IMR-90 (cell line): ENCODE measurements around the gene CABP2. TPM values are rescaled to one million over a fixed set of nuclear protein-coding genes. Genes with fewer than 3 reads are reported as not detected.

Experiments used
- ATAC-seq: fragments of 200-7000 bp; cut with Tn5 transposase; 2 replicates; pipeline ENCODE4 v1.9.1; 2020; ENCODE audit warnings: low read depth, mild to moderate bottlenecking, moderate library complexity
- BruUV-seq: library from RNA; stranded (reverse); fragments of 400-500 nt; replicated peaks from 2 replicates; lab custom pipeline; 2021; lab: Mats Ljungman, UMichigan
- CTCF ChIA-PET: fragments of 300-600 bp; formaldehyde crosslinking; extraction: SDS; loops from one replicate; lab custom pipeline; 2021; ENCODE audit warnings: antibody characterized with exemption; lab: Yijun Ruan, JAX
- POLR2A ChIA-PET: fragments of 300-600 bp; sonication (Branson Sonifier 250); formaldehyde crosslinking; loops from one replicate; lab custom pipeline; 2022; ENCODE audit warnings: antibody characterized with exemption; ENCODE audit not compliant: unreplicated experiment; lab: Charles Lee
- DNase-seq: peaks from one replicate; pipeline ENCODE4 v3.0.0; 2013
- H2AFZ ChIP-seq: replicated peaks from 2 replicates; pipeline ENCODE3; 2013; ENCODE audit warnings: low read length, mild to moderate bottlenecking; ENCODE audit not compliant: poor library complexity
- H2AK5ac ChIP-seq: 2 replicates; pipeline ENCODE4 v1.6.1; 2013; ENCODE audit warnings: low read depth, low read length, inconsistent platforms
- H2AK9ac ChIP-seq: replicated peaks from 2 replicates; pipeline ENCODE3; 2013; ENCODE audit warnings: mild to moderate bottlenecking, low read depth, low read length, moderate library complexity; ENCODE audit not compliant: poor library complexity
- H2BK120ac ChIP-seq: 2 replicates; pipeline ENCODE4 v1.6.1; 2013; ENCODE audit warnings: low read depth, low read length, inconsistent platforms
- H2BK15ac ChIP-seq: 3 replicates; pipeline ENCODE4 v1.6.1; 2013; ENCODE audit warnings: low read depth, low read length, inconsistent platforms
- H2BK20ac ChIP-seq: 2 replicates; pipeline ENCODE4 v1.6.1; 2013; ENCODE audit warnings: low read depth, mild to moderate bottlenecking, inconsistent platforms, low read length, moderate library complexity
- H2BK5ac ChIP-seq: 2 replicates; pipeline ENCODE4 v1.6.1; 2013; ENCODE audit warnings: mild to moderate bottlenecking, low read depth, low read length, inconsistent platforms; ENCODE audit not compliant: poor library complexity, severe bottlenecking
- H3K14ac ChIP-seq: replicated peaks from 2 replicates; pipeline ENCODE4 v1.6.1; 2013; ENCODE audit warnings: low read depth, low read length, inconsistent platforms
- H3K18ac ChIP-seq: 2 replicates; pipeline ENCODE4 v1.6.1; 2013; ENCODE audit warnings: low read depth, low read length, control low read depth
- H3K23ac ChIP-seq: 2 replicates; pipeline ENCODE4 v1.6.1; 2013; ENCODE audit warnings: low read depth, low read length, inconsistent platforms
- H3K27ac ChIP-seq: 2 replicates; pipeline ENCODE4 v1.5.1; 2013; ENCODE audit warnings: mild to moderate bottlenecking, control low read depth, low read length; ENCODE audit not compliant: insufficient read depth
- H3K27me3 ChIP-seq: 2 replicates; pipeline ENCODE4 v1.6.1; 2013; ENCODE audit warnings: low read length; ENCODE audit not compliant: control insufficient read depth, insufficient read depth
- H3K36me3 ChIP-seq: 2 replicates; pipeline ENCODE4 v1.6.1; 2013; ENCODE audit warnings: low read length, mixed read lengths; ENCODE audit not compliant: control insufficient read depth, insufficient read depth
- H3K4ac ChIP-seq: 2 replicates; pipeline ENCODE4 v1.6.1; 2013; ENCODE audit warnings: low read depth, low read length, inconsistent platforms
- H3K4me1 ChIP-seq: 2 replicates; pipeline ENCODE4 v1.6.1; 2013; ENCODE audit warnings: low read length, mixed read lengths; ENCODE audit not compliant: control insufficient read depth, insufficient read depth
- H3K4me2 ChIP-seq: 2 replicates; pipeline ENCODE4 v1.6.1; 2013; ENCODE audit warnings: low read depth, mild to moderate bottlenecking, control low read depth, low read length, moderate library complexity
- H3K4me3 ChIP-seq: 2 replicates; pipeline ENCODE4 v1.5.1; 2013; ENCODE audit warnings: low read depth, mild to moderate bottlenecking, control low read depth, low read length, moderate library complexity; ENCODE audit not compliant: insufficient read depth
- H3K56ac ChIP-seq: 2 replicates; pipeline ENCODE4 v1.6.1; 2013; ENCODE audit warnings: low read length, inconsistent platforms; ENCODE audit not compliant: insufficient read depth; ENCODE audit errors: extremely low read depth
- H3K79me1 ChIP-seq, 2 experiments: 2 replicates each; pipeline ENCODE4 v1.6.1; 2013; ENCODE audit warnings: low read length in 2 of 2, inconsistent platforms in 1 of 2, low read depth in 1 of 2
- H3K9ac ChIP-seq: 2 replicates; pipeline ENCODE4 v1.6.1; 2013; ENCODE audit warnings: low read depth, low read length, control low read depth
- H3K9me1 ChIP-seq: 2 replicates; pipeline ENCODE4 v1.6.1; 2013; ENCODE audit warnings: low read length, inconsistent platforms; ENCODE audit not compliant: insufficient read depth
- H3K9me3 ChIP-seq: 2 replicates; pipeline ENCODE4 v1.6.1; 2013; ENCODE audit warnings: low read length; ENCODE audit not compliant: control insufficient read depth, insufficient read depth
- H4K20me1 ChIP-seq: 2 replicates; pipeline ENCODE4 v1.6.1; 2013; ENCODE audit warnings: low read length, inconsistent platforms; ENCODE audit not compliant: insufficient read depth
- H4K5ac ChIP-seq: 2 replicates; pipeline ENCODE4 v1.6.1; 2013; ENCODE audit warnings: mild to moderate bottlenecking, low read depth, low read length, control low read depth
- H4K8ac ChIP-seq, 2 experiments: 2 replicates each; pipeline ENCODE4 v1.6.1; 2013; ENCODE audit warnings: low read depth in 2 of 2, low read length in 2 of 2, control low read depth in 1 of 2, inconsistent platforms in 1 of 2
- H4K91ac ChIP-seq: 2 replicates; pipeline ENCODE4 v1.6.1; 2013; ENCODE audit warnings: low read depth, low read length, inconsistent platforms; ENCODE audit not compliant: insufficient read depth
- BHLHE40 ChIP-seq: fragments of 150-350 bp; IDR thresholded peaks from 2 replicates; pipeline ENCODE4 v1.6.1; 2016; ENCODE audit warnings: mild to moderate bottlenecking, low read depth, low read length
- CEBPB ChIP-seq: IDR thresholded peaks from 2 replicates; pipeline ENCODE4 v1.6.1; 2012; ENCODE audit warnings: low read depth, low read length, improper control_type of control experiment
- CTCF ChIP-seq: conservative IDR thresholded peaks from 2 replicates; pipeline ENCODE4 v1.5.1; 2012; ENCODE audit warnings: mild to moderate bottlenecking, low read depth, low read length, improper control_type of control experiment
- FOS ChIP-seq: fragments of 150-350 bp; IDR thresholded peaks from 2 replicates; pipeline ENCODE4 v1.6.1; 2016; ENCODE audit warnings: low read depth, low read length
- MAFK ChIP-seq: IDR thresholded peaks from 2 replicates; pipeline ENCODE4 v1.6.1; 2012; ENCODE audit warnings: low read depth, low read length, improper control_type of control experiment
- MAZ ChIP-seq: IDR thresholded peaks from 2 replicates; pipeline ENCODE4 v1.6.1; 2012; ENCODE audit warnings: low read depth, mild to moderate bottlenecking, low read length, improper control_type of control experiment, moderate library complexity, borderline replicate concordance
- MXI1 ChIP-seq: IDR thresholded peaks from 2 replicates; pipeline ENCODE4 v1.6.1; 2012; ENCODE audit warnings: low read depth, mild to moderate bottlenecking, low read length, moderate library complexity, borderline replicate concordance
- NFE2L2 ChIP-seq: fragments of 150-350 bp; IDR thresholded peaks from 2 replicates; pipeline ENCODE4 v1.6.1; 2016; ENCODE audit warnings: low read depth, mild to moderate bottlenecking, low read length
- POLR2A ChIP-seq: IDR thresholded peaks from 2 replicates; pipeline ENCODE4 v1.6.1; 2012; ENCODE audit warnings: mild to moderate bottlenecking, low read depth, low read length
- RAD21 ChIP-seq: IDR thresholded peaks from 2 replicates; pipeline ENCODE4 v1.6.1; 2012; ENCODE audit warnings: low read length, improper control_type of control experiment
- RCOR1 ChIP-seq: IDR thresholded peaks from 2 replicates; pipeline ENCODE4 v1.6.1; 2012; ENCODE audit warnings: mild to moderate bottlenecking, low read length, improper control_type of control experiment; ENCODE audit not compliant: insufficient replicate concordance
- RFX5 ChIP-seq: IDR thresholded peaks from 2 replicates; pipeline ENCODE4 v1.8.0; 2012; ENCODE audit warnings: low read depth, mild to moderate bottlenecking, low read length, moderate library complexity
- SMC3 ChIP-seq: fragments of 150-350 bp; IDR thresholded peaks from 2 replicates; pipeline ENCODE4 v1.6.1; 2016; ENCODE audit warnings: low read depth, mild to moderate bottlenecking, antibody characterized with exemption, low read length, moderate library complexity
- WGBS, 2 experiments: methylation state at CpG; one replicate each; pipeline versions ENCODE4 v1.1.5 to v1.1.7; 2013; ENCODE audit warnings: missing lambda C conversion rate in 2 of 2; ENCODE audit not compliant: insufficient read length in 1 of 2; ENCODE audit errors: extremely low coverage in 2 of 2; 5-methylcytosine and 5-hydroxymethylcytosine counted together
- dilution Hi-C: fragments of 300-500 bp; cut with HindIII; formaldehyde crosslinking; loops from one replicate; pipeline ENCODE4 v1.14.3; 2018; ENCODE audit warnings: low sequenced_read_pairs; ENCODE audit not compliant: unreplicated experiment
- in situ Hi-C: fragments of 300-500 bp; cut with MboI; formaldehyde crosslinking; loops from 3 replicates; pipeline ENCODE4 v1.14.3; 2019; ENCODE audit warnings: low sequenced_read_pairs, inconsistent platforms, mixed read lengths
- intact Hi-C: fragments of 100-400 bp; cut with micrococcal nuclease; formaldehyde crosslinking; loops from 2 replicates; pipeline ENCODE4 v1.10.0; 2022
- polyA plus RNA-seq, 3 experiments: library from polyadenylated mRNA; depleted of rRNA; stranded (reverse); fragments of >200 nt; gene quantifications; 2 replicates each; pipeline ENCODE4 v1.2.3, GENCODE V29; 2012; ENCODE audit warnings: low replicate concordance in 1 of 3
- total RNA-seq: library from RNA; depleted of rRNA; stranded (reverse); fragments of >200 nt; gene quantifications from 2 replicates; pipeline ENCODE4 v1.2.3, GENCODE V29; 2012
- TF ChIP-seq, protein P1 (sequence below): fragments of 150-350 bp; IDR thresholded peaks from 2 replicates; pipeline ENCODE4 v1.6.1; 2016; ENCODE audit warnings: low read depth, mild to moderate bottlenecking, low read length, moderate library complexity, borderline replicate concordance
- TF ChIP-seq, protein P2 (sequence below): fragments of 150-350 bp; IDR thresholded peaks from 2 replicates; pipeline ENCODE4 v1.6.1; 2017; ENCODE audit warnings: mild to moderate bottlenecking, antibody characterized with exemption, low read length, low read depth

CABP2 gene
- total and polyA plus RNA-seq, 2 of the 4 experiments (the other 2 are of a cell fraction): not detected

DNA sequence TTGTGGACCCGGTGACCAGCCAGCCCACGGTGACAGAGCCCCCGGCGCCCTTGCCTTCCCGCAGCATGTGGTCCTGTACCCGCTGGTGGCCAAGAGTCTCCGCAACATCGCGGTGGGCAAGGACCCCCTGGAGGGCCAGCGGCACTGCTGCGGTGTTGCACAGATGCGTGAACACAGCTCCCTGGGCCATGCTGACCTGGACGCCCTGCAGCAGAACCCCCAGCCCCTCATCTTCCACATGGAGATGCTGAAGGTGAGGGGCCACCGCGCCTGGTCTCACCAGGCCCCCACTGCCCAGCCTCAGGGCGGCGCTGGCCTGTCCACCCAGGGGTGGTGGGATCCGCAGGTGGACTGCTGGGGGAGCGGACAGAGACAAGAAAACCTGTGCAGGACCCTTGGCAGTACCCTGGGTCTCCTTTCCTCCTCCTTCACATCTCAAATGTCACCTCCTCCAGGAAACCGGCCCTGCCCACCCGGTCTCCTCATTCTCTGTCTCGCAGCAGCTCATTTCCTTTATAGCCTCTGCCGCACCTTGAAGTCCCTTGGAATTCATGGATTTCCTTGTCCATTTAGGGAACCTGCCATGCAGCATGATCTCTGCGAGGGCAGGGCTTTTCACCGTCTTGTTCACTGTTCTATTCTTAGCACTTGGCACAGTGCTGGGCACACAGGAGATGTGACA lies 33.9 kb downstream of the CABP2 start:
- dilution Hi-C loops (no loop called here), intact Hi-C loops (no loop called here), in situ Hi-C loops (no loop called here)
- Histone ChIP-seq H4K8ac (no peak overlapping the region), H3K4ac (no peak overlapping the region), H4K91ac (no peak overlapping the region), H3K27me3 (no peaks in the 10 kb centered on the region), H3K9ac (no peak overlapping the region), H2BK15ac (no peak overlapping the region), H3K4me1 (no peaks in the 10 kb centered on the region), H3K9me1 (peaks cover 16% of the 10 kb centered on the region), H3K9me3 (no peaks in the 10 kb centered on the region), H4K20me1 (no peaks in the 10 kb centered on the region; the same call in none of the 2 replicates), H4K5ac (no peak overlapping the region), H3K18ac (no peak overlapping the region), H3K23ac (no peak overlapping the region), H2AFZ (no peak overlapping the region), H3K14ac (no peak overlapping the region), H3K4me2 (no peak overlapping the region), H2BK5ac (no peak overlapping the region), H2AK9ac (no peak overlapping the region), H3K27ac (no peak overlapping the region), H3K36me3 (peaks cover 46% of the 10 kb centered on the region), H2BK120ac (no peak overlapping the region), H2BK20ac (no peak overlapping the region), H3K56ac (no peak overlapping the region), H3K79me1 (peaks cover 11 to 23% of the 10 kb centered on the region in 2 experiments), H2AK5ac (no peak overlapping the region), H3K4me3 (no peak overlapping the region)
- ATAC-seq (no peak), DNase-seq (no peak)
- TF ChIP-seq BHLHE40 (no peak), SMC3 (no peak), CEBPB (no peak), RFX5 (no peak), RAD21 (no peak), MAFK (no peak), CTCF (no peak), RCOR1 (no peak), FOS (no peak), POLR2A (no peak), NFE2L2 (no peak), MAZ (no peak), MXI1 (no peak)
- TF ChIP-seq, protein P1, sequence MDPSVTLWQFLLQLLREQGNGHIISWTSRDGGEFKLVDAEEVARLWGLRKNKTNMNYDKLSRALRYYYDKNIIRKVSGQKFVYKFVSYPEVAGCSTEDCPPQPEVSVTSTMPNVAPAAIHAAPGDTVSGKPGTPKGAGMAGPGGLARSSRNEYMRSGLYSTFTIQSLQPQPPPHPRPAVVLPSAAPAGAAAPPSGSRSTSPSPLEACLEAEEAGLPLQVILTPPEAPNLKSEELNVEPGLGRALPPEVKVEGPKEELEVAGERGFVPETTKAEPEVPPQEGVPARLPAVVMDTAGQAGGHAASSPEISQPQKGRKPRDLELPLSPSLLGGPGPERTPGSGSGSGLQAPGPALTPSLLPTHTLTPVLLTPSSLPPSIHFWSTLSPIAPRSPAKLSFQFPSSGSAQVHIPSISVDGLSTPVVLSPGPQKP: no peak
- TF ChIP-seq, protein P2, sequence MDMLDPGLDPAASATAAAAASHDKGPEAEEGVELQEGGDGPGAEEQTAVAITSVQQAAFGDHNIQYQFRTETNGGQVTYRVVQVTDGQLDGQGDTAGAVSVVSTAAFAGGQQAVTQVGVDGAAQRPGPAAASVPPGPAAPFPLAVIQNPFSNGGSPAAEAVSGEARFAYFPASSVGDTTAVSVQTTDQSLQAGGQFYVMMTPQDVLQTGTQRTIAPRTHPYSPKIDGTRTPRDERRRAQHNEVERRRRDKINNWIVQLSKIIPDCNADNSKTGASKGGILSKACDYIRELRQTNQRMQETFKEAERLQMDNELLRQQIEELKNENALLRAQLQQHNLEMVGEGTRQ: no peak
- POLR2A ChIA-PET: no interaction called here
- BruUV-seq: no TSS peak
- WGBS, 2 experiments: 92% methylated on average over 6 of the region's 25 CpGs; no CpG with 5 or more reads in 1 of the 2 experiments
- CTCF ChIA-PET: no interaction called here
